Uterus (tissue), 4 donors: ENCODE data around the gene IRF9. TPM values are rescaled to one million over a fixed set of nuclear protein-coding genes. Genes with fewer than 3 reads are reported as not detected.

ENCODE experiments used
- DNase-seq, 2 donors: peaks; one replicate each; pipeline ENCODE4 v3.0.0-alpha.2; 2019 to 2020
- H3K27ac ChIP-seq, 2 donors: fragments of 200-600 bp; sonication (generic); 1 replicate in 1 of 2; 2 replicates in 1 of 2; pipeline ENCODE4 v1.5.1; 2016 to 2018
- H3K27me3 ChIP-seq, 2 donors: fragments of 200-600 bp; sonication (generic); one replicate each; pipeline ENCODE4 v1.5.1; 2018 to 2019; ENCODE audit warnings: control low read depth in 1 of 2
- H3K36me3 ChIP-seq, 2 donors: fragments of 200-600 bp; sonication (generic); one replicate each; pipeline ENCODE4 v1.5.1; 2019; ENCODE audit warnings: control low read depth in 1 of 2
- H3K4me1 ChIP-seq, 2 donors: fragments of 200-600 bp; sonication (generic); one replicate each; pipeline ENCODE4 v1.5.1; 2018 to 2019; ENCODE audit warnings: control low read depth in 1 of 2
- H3K4me3 ChIP-seq, 2 donors: fragments of 200-600 bp; sonication (generic); 1 replicate in 1 of 2; 2 replicates in 1 of 2; pipeline ENCODE4 v1.5.1; 2018 to 2019; ENCODE audit warnings: mild to moderate bottlenecking in 1 of 2
- H3K9me3 ChIP-seq, 2 donors: fragments of 200-600 bp; sonication (generic); one replicate each; pipeline ENCODE4 v1.5.1; 2019; ENCODE audit warnings: control low read depth in 1 of 2
- CTCF ChIP-seq, 4 experiments: fragments of 200-600 bp in 2 of 4; fragments of 450-650 bp in 2 of 4; sonication (generic) in 2 of 4; IDR thresholded peaks; one replicate each; pipeline ENCODE4 v1.5.1; 2016 to 2019; ENCODE audit warnings: antibody characterized with exemption in 4 of 4, mild to moderate bottlenecking in 2 of 4, moderate library complexity in 1 of 4
- POLR2A ChIP-seq, 2 donors: fragments of 450-650 bp; IDR thresholded peaks; one replicate each; pipeline ENCODE4 v1.6.1; 2016; ENCODE audit warnings: antibody characterized with exemption in 2 of 2, mild to moderate bottlenecking in 1 of 2, moderate library complexity in 1 of 2
- intact Hi-C: fragments of 100-400 bp; cut with DNase I; formaldehyde crosslinking; loops from one replicate; pipeline ENCODE4 v1.15.1; 2023; ENCODE audit warnings: low total_unique reads
- total RNA-seq, 4 donors: library from RNA; depleted of rRNA in 3 of 4; stranded (reverse); fragments of >200 nt in 3 of 4; gene quantifications; one replicate each; pipeline versions ENCODE4 v1.1.0 to v1.2.4, GENCODE V29; 2014 to 2023
- donor health status: DM: yes; HTN: yes; CAD: no.

Gene IRF9
- total RNA-seq, 4 donors from 2014 or later = 33.2 to 205 (median 67.2) TPM

GRCh38 chr14:24156840-24157239 lies 4.2 kb upstream of the IRF9 start:
- DNase-seq = no peak
- no peaks in the 10 kb centered on the region for H3K9me3 ChIP-seq
- no peak overlapping the region for H3K27ac ChIP-seq
- H3K4me3 ChIP-seq = no peak overlapping the region
- TF ChIP-seq POLR2A (IDR thresholded peaks at IDR 0.05) (no peak), CTCF (IDR thresholded peaks at IDR 0.05) (no peak)
- peaks cover 0 to 3% of the 10 kb centered on the region in 2 donors for H3K4me1 ChIP-seq
- no peaks in the 10 kb centered on the region for H3K36me3 ChIP-seq
- intact Hi-C loops = no loop called here
- no peaks in the 10 kb centered on the region for H3K27me3 ChIP-seq

GRCh38 chr14:24157331-24157730 lies 3.7 kb upstream of the IRF9 start:
- intact Hi-C loops = no loop called here
- Histone ChIP-seq H3K27me3 (no peaks in the 10 kb centered on the region), H3K4me3 (no peak overlapping the region), H3K9me3 (no peaks in the 10 kb centered on the region), H3K36me3 (no peaks in the 10 kb centered on the region), H3K4me1 (peaks cover 0 to 7% of the 10 kb centered on the region in 2 donors), H3K27ac (no peak overlapping the region)
- peak in 1 of 2 donors; percentile 11 for DNase-seq
- TF ChIP-seq CTCF (IDR thresholded peaks at IDR 0.05) (no peak), POLR2A (IDR thresholded peaks at IDR 0.05) (no peak)

- intact Hi-C loops = no loop called here
Observed at GRCh38 chr14:24159777-24160498, 1.1 kb upstream of the IRF9 start.

GRCh38 chr14:24160499-24160849 lies 591 bp upstream of the IRF9 start:
- intact Hi-C loops = no loop called here
- H3K9me3 ChIP-seq = no peaks in the 10 kb centered on the region
- TF ChIP-seq POLR2A (IDR thresholded peaks at IDR 0.05) (no peak), CTCF (IDR thresholded peaks at IDR 0.05) (no peak)

More at GRCh38 chr14:24159777-24160498, 1.1 kb upstream of the IRF9 start:
- H3K4me1 ChIP-seq = peaks cover 7% of the 10 kb centered on the region in 2 donors
- peak overlapping the region; percentile 88 to 98 for H3K27ac ChIP-seq
- H3K36me3 ChIP-seq = no peaks in the 10 kb centered on the region
- no peaks in the 10 kb centered on the region for H3K27me3 ChIP-seq
- TF ChIP-seq CTCF (IDR thresholded peaks at IDR 0.05) (no peak), POLR2A (IDR thresholded peaks at IDR 0.05) (no peak)
- DNase-seq = no peak
- no peaks in the 10 kb centered on the region for H3K9me3 ChIP-seq
- H3K4me3 ChIP-seq = no peak overlapping the region

GRCh38 chr14:24162093-24162492 lies 1.0 kb downstream of the IRF9 start:
- Histone ChIP-seq H3K36me3 (no peaks in the 10 kb centered on the region), H3K27ac (peak overlapping the region; percentile 88 to 98)

More at GRCh38 chr14:24160499-24160849, 591 bp upstream of the IRF9 start:
- Histone ChIP-seq H3K27ac (peak overlapping the region; percentile 88 to 98), H3K27me3 (no peaks in the 10 kb centered on the region), H3K4me3 (no peak overlapping the region), H3K4me1 (peaks cover 7% of the 10 kb centered on the region in 2 donors), H3K36me3 (no peaks in the 10 kb centered on the region)
- DNase-seq = no peak

More at GRCh38 chr14:24162093-24162492, 1.0 kb downstream of the IRF9 start:
- TF ChIP-seq POLR2A (IDR thresholded peaks at IDR 0.05) (no peak), CTCF (IDR thresholded peaks at IDR 0.05) (no peak)
- Histone ChIP-seq H3K27me3 (no peaks in the 10 kb centered on the region), H3K9me3 (no peaks in the 10 kb centered on the region), H3K4me3 (peak overlapping the region; percentile 62 to 66), H3K4me1 (peaks cover 7% of the 10 kb centered on the region in 2 donors)
- no peak for DNase-seq
- intact Hi-C loops = no loop called here
